Mesodermal cell (in vitro differentiated cells): ENCODE measurements around the gene FBXO10.

ENCODE experiments used
- H3K27ac ChIP-seq: 2 replicates; pipeline ENCODE4 v1.7.0; 2013; ENCODE audit warnings: mild to moderate bottlenecking, low read depth, low read length, moderate library complexity; ENCODE audit not compliant: severe bottlenecking
- H3K36me3 ChIP-seq: 2 replicates; pipeline ENCODE4 v1.7.1; 2013; ENCODE audit warnings: mild to moderate bottlenecking, low read length, moderate library complexity; ENCODE audit not compliant: control insufficient read depth, insufficient read depth
- H3K4me1 ChIP-seq: one replicate; pipeline ENCODE4 v1.7.1; 2013; ENCODE audit warnings: mild to moderate bottlenecking, low read length; ENCODE audit not compliant: insufficient read depth, control insufficient read depth, poor library complexity, severe bottlenecking
- H3K4me3 ChIP-seq: 2 replicates; pipeline ENCODE4 v1.7.0; 2013; ENCODE audit warnings: low read length, control low read depth, mild to moderate bottlenecking; ENCODE audit not compliant: insufficient read depth, poor library complexity, severe bottlenecking; ENCODE audit errors: extremely low read depth
- H3K9me3 ChIP-seq: 2 replicates; pipeline ENCODE4 v1.7.1; 2013; ENCODE audit warnings: mild to moderate bottlenecking, low read length, moderate library complexity; ENCODE audit not compliant: control insufficient read depth
- WGBS, 2 experiments: methylation state at CpG; one replicate each; pipeline ENCODE4 v1.1.5; 2013; ENCODE audit warnings: missing lambda C conversion rate in 2 of 2; ENCODE audit not compliant: insufficient coverage in 2 of 2; 5-methylcytosine and 5-hydroxymethylcytosine counted together

FBXO10 gene

DNA sequence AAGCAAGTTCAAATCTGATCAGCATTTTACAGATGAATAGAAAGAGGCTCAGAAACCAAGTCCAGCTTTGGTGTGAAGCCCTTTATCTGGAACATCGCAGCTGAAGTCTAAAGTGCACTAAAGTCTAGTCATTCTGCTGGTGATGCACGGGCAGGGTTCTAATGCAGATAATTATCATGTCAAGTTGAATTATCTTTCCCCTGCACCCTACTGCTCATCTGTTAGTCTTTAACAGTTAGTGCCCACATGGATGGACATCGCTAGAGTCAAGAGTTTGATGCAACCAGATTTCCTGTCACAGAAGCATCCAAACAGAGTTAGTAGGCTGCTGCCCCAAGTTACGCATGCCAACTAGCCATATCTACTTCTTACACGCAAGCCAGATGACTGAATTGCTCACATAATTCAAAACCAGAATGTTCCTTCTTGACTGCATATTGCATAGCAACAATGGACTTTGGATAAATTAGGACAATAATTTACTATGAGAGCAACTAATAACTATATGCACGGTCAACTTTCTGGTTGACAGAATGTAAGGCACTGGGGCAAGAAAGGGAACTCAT lies 17.8 kb upstream of the FBXO10 start:
- Histone ChIP-seq H3K9me3 (no peaks in the 10 kb centered on the region), H3K4me3 (no peak overlapping the region), H3K36me3 (peaks cover 11% of the 10 kb centered on the region), H3K27ac (no peak overlapping the region), H3K4me1 (no peaks in the 10 kb centered on the region)
- 90 to 92% methylated on average over 2 to 3 of the region's 6 CpGs for WGBS, 2 experiments

DNA sequence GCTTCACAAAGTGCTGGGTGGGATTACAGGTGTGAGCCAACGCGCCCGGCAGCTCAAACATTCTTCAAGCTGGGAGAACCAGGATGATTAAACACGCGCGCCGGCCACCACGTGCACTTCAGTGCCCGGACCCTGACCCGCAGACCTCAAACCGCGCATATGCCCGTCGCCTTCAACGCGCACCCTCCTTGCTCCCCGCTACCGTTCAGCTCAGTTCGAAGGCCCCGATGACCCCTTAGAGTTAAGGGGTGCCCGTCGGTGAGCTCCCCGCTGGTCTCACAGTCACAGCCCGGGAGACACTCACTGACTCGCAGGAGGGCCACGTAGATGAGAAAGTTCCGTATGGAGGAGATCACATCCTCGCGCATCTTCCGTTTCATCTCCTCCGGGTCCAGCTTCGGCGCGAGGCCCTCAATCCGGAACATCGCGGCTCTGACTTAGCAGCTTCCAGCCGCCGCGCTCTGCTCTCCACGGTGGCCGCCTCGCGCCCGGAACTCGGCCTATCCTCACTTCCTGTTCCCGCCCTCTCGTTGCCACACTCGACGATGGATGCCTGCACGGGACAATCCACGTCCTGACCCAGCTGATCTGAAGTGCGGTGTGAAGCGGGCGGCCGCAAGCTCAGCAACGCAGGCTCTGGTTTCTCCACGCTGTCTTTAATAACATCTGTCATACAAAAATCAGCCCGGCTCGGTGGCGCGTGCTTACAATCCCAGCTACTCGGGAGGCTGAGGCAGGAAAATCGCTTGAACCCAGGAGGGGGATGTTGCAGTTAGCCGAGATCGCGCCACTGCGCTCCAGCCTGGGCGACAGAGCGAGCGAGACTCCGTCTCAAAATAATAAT lies 16.1 kb upstream of the FBXO10 start, which contains the start of gene TOMM5:
TOMM5 (minus strand) TSS at position 490 of the 844 bp plus-strand sequence; CDS start at position 425, 65 bp downstream.
- peak within 1 kb of the TSS; percentile 98 for H3K4me3 ChIP-seq
- no peaks in the 10 kb centered on the region for H3K9me3 ChIP-seq
- H3K4me1 ChIP-seq = no peaks in the 10 kb centered on the region
- H3K36me3 ChIP-seq = peaks cover 28% of the 10 kb centered on the region
- WGBS, 2 experiments = 0% methylated on average over 44 to 46 of the region's 72 CpGs
- H3K27ac ChIP-seq = peak within 1 kb of the TSS; percentile 80

DNA sequence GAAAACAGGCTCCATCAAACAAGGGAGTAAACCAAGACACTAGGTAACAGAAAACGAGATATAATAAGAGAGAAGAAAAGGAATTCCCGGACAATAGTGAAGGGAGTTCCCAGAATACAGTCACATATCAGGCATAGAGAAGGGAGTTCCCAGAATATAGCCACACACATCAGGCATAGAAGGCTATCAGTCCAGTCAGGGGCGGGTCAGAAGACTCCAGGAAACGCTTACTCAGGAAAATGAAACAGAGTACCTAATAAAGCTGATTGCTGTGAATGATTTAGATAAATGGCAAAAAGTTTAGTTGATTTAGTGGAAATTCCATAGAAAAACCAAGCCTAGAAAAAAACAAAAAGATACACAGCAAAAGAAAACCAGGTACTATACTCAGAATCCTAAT lies 11.3 kb upstream of the FBXO10 start:
- Histone ChIP-seq H3K36me3 (peaks cover 71% of the 10 kb centered on the region), H3K4me3 (no peak overlapping the region), H3K27ac (no peak overlapping the region), H3K9me3 (no peaks in the 10 kb centered on the region), H3K4me1 (no peaks in the 10 kb centered on the region)
- 100% methylated on average over 1 of the region's 4 CpGs; no CpG with 5 or more reads in 1 of the 2 experiments for WGBS, 2 experiments

DNA sequence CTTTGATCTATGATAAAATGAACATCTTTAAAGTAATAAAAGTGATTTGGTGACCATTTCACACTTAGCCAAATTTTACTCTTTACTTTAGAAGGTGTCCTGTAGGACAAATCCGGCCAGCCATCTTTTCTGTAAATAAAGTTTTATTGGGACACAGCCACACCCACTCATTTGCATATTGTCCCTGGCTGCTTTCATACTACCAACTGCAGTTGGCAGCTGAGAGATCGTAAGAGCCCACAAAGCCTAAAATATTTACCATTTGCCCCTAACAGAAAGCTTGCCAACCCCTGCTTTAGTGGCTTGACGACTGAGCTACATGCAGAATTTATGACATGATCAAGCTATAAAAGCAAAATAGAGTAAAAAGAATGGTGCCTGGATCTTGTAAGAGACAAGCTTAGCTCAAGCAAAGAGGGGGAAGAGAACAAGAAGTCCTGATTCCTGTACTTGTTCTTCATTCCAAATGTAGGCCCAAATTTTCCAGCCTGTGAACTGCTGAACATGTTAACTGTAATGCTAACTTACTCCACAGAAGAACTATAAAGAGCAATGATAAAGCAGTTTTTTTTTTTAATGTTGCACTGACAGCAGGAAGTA lies 7.4 kb upstream of the FBXO10 start:
- H3K9me3 ChIP-seq = no peaks in the 10 kb centered on the region
- H3K4me1 ChIP-seq = no peaks in the 10 kb centered on the region
- WGBS, 2 experiments = 90 to 100% methylated on average over 2 to 3 of the region's 3 CpGs
- H3K27ac ChIP-seq = no peak overlapping the region
- peaks cover 78% of the 10 kb centered on the region for H3K36me3 ChIP-seq
- H3K4me3 ChIP-seq = no peak overlapping the region

DNA sequence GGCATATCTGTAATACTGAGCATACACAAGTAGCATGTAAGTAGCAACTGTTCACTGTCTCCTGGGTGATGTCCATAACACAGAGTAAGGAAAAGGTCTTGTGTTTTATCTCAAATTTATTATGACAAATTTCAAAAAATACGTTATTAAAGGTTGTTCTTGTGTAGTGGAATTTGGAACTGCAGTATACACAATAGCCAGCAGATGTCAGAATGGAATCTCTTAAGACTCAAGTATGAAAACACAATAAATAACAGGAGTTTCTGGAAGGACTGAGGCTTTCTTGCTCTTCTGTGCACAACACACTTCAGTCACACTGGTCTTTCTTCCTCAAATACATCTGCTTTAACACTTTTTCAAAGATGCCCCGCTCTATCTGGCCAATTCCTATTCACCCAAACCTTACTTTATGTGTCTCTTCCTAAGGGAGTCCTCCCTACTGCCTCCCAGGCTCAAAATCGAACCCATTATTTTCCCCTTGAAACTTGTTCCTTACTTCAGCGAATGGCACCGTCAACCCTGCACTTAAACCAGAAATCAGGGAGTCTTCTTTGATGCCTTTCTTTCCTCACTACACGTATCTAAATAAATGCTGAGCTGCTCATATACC lies 6.5 kb upstream of the FBXO10 start:
- WGBS, 2 experiments = 93 to 95% methylated on average over 5 of the region's 6 CpGs
- Histone ChIP-seq H3K36me3 (peaks cover 68% of the 10 kb centered on the region), H3K4me3 (no peak overlapping the region), H3K27ac (no peak overlapping the region), H3K4me1 (no peaks in the 10 kb centered on the region), H3K9me3 (no peaks in the 10 kb centered on the region)

DNA sequence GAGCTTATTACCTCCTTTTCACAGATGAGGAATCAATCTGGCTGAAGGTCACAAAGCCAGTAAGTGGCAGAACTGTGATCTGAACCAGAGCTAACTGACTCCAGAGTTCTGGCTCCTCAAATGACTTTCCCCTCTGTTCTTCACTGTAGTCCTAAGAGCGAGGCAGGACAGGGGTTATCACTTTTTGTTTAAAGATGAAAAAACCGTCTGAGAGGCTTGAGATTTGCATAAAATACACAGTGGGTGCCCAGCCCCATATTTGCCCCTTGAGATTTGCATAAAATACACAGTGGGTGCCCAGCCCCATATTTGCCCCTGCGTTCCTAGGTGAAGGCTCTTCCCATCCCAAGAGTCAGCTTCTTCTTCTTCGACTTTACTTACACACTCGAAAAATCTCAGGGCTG lies 667 bp downstream of the FBXO10 start:
- WGBS, 2 experiments = 4 to 11% methylated on average over 3 to 5 of the region's 5 CpGs
- H3K36me3 ChIP-seq = peaks cover 19% of the 10 kb centered on the region
- peak overlapping the region; percentile 64 for H3K4me3 ChIP-seq
- peak overlapping the region; percentile 77 for H3K27ac ChIP-seq
- H3K4me1 ChIP-seq = peaks cover 11% of the 10 kb centered on the region
- no peaks in the 10 kb centered on the region for H3K9me3 ChIP-seq

DNA sequence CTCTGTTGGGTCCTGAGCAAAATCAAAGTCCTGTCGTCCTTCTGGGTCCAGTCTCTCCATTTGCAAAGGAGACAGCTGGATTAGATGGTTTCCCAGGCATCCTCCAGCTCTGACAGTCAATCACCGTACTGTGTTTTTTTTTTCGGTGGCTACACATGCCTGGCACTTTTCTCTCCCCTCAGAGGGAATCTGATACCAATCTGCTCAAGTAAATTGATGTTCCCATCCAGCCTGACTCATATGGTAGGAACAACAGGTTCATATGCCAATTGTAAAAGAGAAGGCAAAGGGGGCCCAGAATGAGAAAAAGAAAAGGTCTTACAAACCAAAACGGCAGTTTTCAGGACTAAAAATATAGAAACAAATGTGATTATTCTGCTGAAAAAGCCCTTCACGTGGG lies 1.2 kb downstream of the FBXO10 start:
- peak overlapping the region; percentile 83 for H3K27ac ChIP-seq
- peak overlapping the region; percentile 64 for H3K4me3 ChIP-seq
- H3K4me1 ChIP-seq = peaks cover 11% of the 10 kb centered on the region
- peaks cover 15% of the 10 kb centered on the region for H3K36me3 ChIP-seq
- 47 to 74% methylated on average over 3 to 4 of the region's 5 CpGs for WGBS, 2 experiments
- H3K9me3 ChIP-seq = no peaks in the 10 kb centered on the region

DNA sequence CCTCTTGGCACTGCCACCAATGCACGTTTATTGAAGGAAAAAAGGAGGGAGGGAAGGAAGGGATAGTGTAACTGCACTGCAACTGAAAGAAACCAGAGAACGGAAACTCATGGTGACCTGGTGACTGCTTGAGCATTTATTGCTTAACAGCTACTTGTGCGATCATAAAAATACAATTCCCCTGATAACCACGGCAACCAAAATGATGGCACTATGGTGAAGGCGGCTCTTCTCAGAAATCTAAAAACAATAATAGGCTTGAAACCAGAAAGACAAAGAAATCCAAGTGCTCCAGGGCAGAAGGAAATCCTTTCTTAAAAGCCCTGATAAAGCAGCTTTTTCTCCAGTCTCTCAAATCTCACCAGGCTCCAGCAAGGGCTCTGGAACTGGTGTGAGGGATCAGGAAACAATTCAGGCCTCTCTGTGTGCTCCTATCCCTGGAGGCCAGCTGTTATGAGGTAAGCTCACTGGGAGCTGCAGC lies 1.9 kb downstream of the FBXO10 start:
- no peak overlapping the region for H3K4me3 ChIP-seq
- no peaks in the 10 kb centered on the region for H3K9me3 ChIP-seq
- peak overlapping the region; percentile 83 for H3K27ac ChIP-seq
- WGBS, 2 experiments = 76 to 79% methylated on average over 3 of the region's 5 CpGs
- peaks cover 14% of the 10 kb centered on the region for H3K36me3 ChIP-seq
- H3K4me1 ChIP-seq = peaks cover 11% of the 10 kb centered on the region

DNA sequence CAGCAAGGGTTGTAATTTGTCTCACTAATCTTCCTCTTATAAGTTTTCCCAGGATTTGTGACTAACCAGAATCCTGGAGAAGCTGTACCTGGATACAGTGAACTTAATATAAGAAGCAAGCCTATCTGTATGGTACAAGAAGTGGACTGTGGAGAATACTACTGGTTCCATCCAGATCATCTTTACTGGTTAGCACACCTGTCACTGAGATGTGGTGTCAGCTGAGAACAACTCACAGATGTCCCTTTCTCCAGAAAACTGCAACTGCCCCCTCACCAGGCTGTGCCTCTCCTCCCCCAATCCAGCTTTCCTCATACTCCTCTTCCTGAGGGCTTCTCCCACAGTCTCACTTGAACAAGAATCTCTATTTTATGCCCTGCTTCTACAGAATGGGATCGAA lies 4.9 kb downstream of the FBXO10 start:
- H3K36me3 ChIP-seq = peaks cover 22% of the 10 kb centered on the region
- no peaks in the 10 kb centered on the region for H3K9me3 ChIP-seq
- WGBS, 2 experiments = no CpG with 5 or more reads among the region's 1 CpG
- no peak overlapping the region for H3K4me3 ChIP-seq
- H3K4me1 ChIP-seq = peaks cover 7% of the 10 kb centered on the region
- H3K27ac ChIP-seq = no peak overlapping the region

DNA sequence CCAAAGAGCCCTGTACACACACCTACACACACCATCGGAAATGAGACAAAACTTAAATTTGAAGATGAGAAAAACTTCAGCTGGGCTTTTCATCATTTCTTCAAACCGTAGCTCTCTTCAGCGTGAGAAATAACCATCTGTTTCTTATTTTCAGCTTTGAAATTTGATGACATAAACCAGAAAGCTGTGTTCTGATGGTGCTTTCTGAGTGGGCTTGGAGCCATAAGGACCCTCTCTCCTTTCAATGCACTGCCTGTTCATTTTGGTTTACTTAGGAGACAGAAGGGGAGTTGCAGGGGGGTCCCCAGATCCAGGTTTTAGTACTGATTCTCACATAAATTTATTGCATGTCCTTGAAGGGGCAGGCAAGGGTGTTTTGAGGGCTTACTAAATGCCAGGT lies 9.5 kb downstream of the FBXO10 start:
- Histone ChIP-seq H3K9me3 (peaks cover 18% of the 10 kb centered on the region), H3K4me3 (no peak overlapping the region), H3K4me1 (no peaks in the 10 kb centered on the region), H3K27ac (no peak overlapping the region), H3K36me3 (peaks cover 27% of the 10 kb centered on the region)
- WGBS, 2 experiments = 89 to 100% methylated on average over 2 to 3 of the region's 3 CpGs
